IMR-90 (cell line): Measurements from ENCODE around the gene SPIC. TPM values are rescaled to one million over a fixed set of nuclear protein-coding genes. Genes with fewer than 3 reads are reported as not detected.

ENCODE experiments used
- ATAC-seq: fragments of 200-7000 bp; cut with Tn5 transposase; 2 replicates; pipeline ENCODE4 v1.9.1; 2020; ENCODE audit warnings: low read depth, mild to moderate bottlenecking, moderate library complexity
- BruUV-seq: library from RNA; stranded (reverse); fragments of 400-500 nt; replicated peaks from 2 replicates; lab custom pipeline; 2021; lab: Mats Ljungman, UMichigan
- CTCF ChIA-PET: fragments of 300-600 bp; formaldehyde crosslinking; extraction: SDS; loops from one replicate; lab custom pipeline; 2021; ENCODE audit warnings: antibody characterized with exemption; lab: Yijun Ruan, JAX
- POLR2A ChIA-PET: fragments of 300-600 bp; sonication (Branson Sonifier 250); formaldehyde crosslinking; loops from one replicate; lab custom pipeline; 2022; ENCODE audit warnings: antibody characterized with exemption; ENCODE audit not compliant: unreplicated experiment; lab: Charles Lee
- DNase-seq: peaks from one replicate; pipeline ENCODE4 v3.0.0; 2013
- H2AFZ ChIP-seq: replicated peaks from 2 replicates; pipeline ENCODE3; 2013; ENCODE audit warnings: low read length, mild to moderate bottlenecking; ENCODE audit not compliant: poor library complexity
- H2AK5ac ChIP-seq: 2 replicates; pipeline ENCODE4 v1.6.1; 2013; ENCODE audit warnings: low read depth, low read length, inconsistent platforms
- H2AK9ac ChIP-seq: replicated peaks from 2 replicates; pipeline ENCODE3; 2013; ENCODE audit warnings: mild to moderate bottlenecking, low read depth, low read length, moderate library complexity; ENCODE audit not compliant: poor library complexity
- H2BK120ac ChIP-seq: 2 replicates; pipeline ENCODE4 v1.6.1; 2013; ENCODE audit warnings: low read depth, low read length, inconsistent platforms
- H2BK15ac ChIP-seq: 3 replicates; pipeline ENCODE4 v1.6.1; 2013; ENCODE audit warnings: low read depth, low read length, inconsistent platforms
- H2BK20ac ChIP-seq: 2 replicates; pipeline ENCODE4 v1.6.1; 2013; ENCODE audit warnings: low read depth, mild to moderate bottlenecking, inconsistent platforms, low read length, moderate library complexity
- H2BK5ac ChIP-seq: 2 replicates; pipeline ENCODE4 v1.6.1; 2013; ENCODE audit warnings: mild to moderate bottlenecking, low read depth, low read length, inconsistent platforms; ENCODE audit not compliant: poor library complexity, severe bottlenecking
- H3K14ac ChIP-seq: replicated peaks from 2 replicates; pipeline ENCODE4 v1.6.1; 2013; ENCODE audit warnings: low read depth, low read length, inconsistent platforms
- H3K18ac ChIP-seq: 2 replicates; pipeline ENCODE4 v1.6.1; 2013; ENCODE audit warnings: low read depth, low read length, control low read depth
- H3K23ac ChIP-seq: 2 replicates; pipeline ENCODE4 v1.6.1; 2013; ENCODE audit warnings: low read depth, low read length, inconsistent platforms
- H3K27ac ChIP-seq: 2 replicates; pipeline ENCODE4 v1.5.1; 2013; ENCODE audit warnings: mild to moderate bottlenecking, control low read depth, low read length; ENCODE audit not compliant: insufficient read depth
- H3K27me3 ChIP-seq: 2 replicates; pipeline ENCODE4 v1.6.1; 2013; ENCODE audit warnings: low read length; ENCODE audit not compliant: control insufficient read depth, insufficient read depth
- H3K36me3 ChIP-seq: 2 replicates; pipeline ENCODE4 v1.6.1; 2013; ENCODE audit warnings: low read length, mixed read lengths; ENCODE audit not compliant: control insufficient read depth, insufficient read depth
- H3K4ac ChIP-seq: 2 replicates; pipeline ENCODE4 v1.6.1; 2013; ENCODE audit warnings: low read depth, low read length, inconsistent platforms
- H3K4me1 ChIP-seq: 2 replicates; pipeline ENCODE4 v1.6.1; 2013; ENCODE audit warnings: low read length, mixed read lengths; ENCODE audit not compliant: control insufficient read depth, insufficient read depth
- H3K4me2 ChIP-seq: 2 replicates; pipeline ENCODE4 v1.6.1; 2013; ENCODE audit warnings: low read depth, mild to moderate bottlenecking, control low read depth, low read length, moderate library complexity
- H3K4me3 ChIP-seq: 2 replicates; pipeline ENCODE4 v1.5.1; 2013; ENCODE audit warnings: low read depth, mild to moderate bottlenecking, control low read depth, low read length, moderate library complexity; ENCODE audit not compliant: insufficient read depth
- H3K56ac ChIP-seq: 2 replicates; pipeline ENCODE4 v1.6.1; 2013; ENCODE audit warnings: low read length, inconsistent platforms; ENCODE audit not compliant: insufficient read depth; ENCODE audit errors: extremely low read depth
- H3K79me1 ChIP-seq, 2 experiments: 2 replicates each; pipeline ENCODE4 v1.6.1; 2013; ENCODE audit warnings: low read length in 2 of 2, inconsistent platforms in 1 of 2, low read depth in 1 of 2
- H3K9ac ChIP-seq: 2 replicates; pipeline ENCODE4 v1.6.1; 2013; ENCODE audit warnings: low read depth, low read length, control low read depth
- H3K9me1 ChIP-seq: 2 replicates; pipeline ENCODE4 v1.6.1; 2013; ENCODE audit warnings: low read length, inconsistent platforms; ENCODE audit not compliant: insufficient read depth
- H3K9me3 ChIP-seq: 2 replicates; pipeline ENCODE4 v1.6.1; 2013; ENCODE audit warnings: low read length; ENCODE audit not compliant: control insufficient read depth, insufficient read depth
- H4K20me1 ChIP-seq: 2 replicates; pipeline ENCODE4 v1.6.1; 2013; ENCODE audit warnings: low read length, inconsistent platforms; ENCODE audit not compliant: insufficient read depth
- H4K5ac ChIP-seq: 2 replicates; pipeline ENCODE4 v1.6.1; 2013; ENCODE audit warnings: mild to moderate bottlenecking, low read depth, low read length, control low read depth
- H4K8ac ChIP-seq, 2 experiments: 2 replicates each; pipeline ENCODE4 v1.6.1; 2013; ENCODE audit warnings: low read depth in 2 of 2, low read length in 2 of 2, control low read depth in 1 of 2, inconsistent platforms in 1 of 2
- H4K91ac ChIP-seq: 2 replicates; pipeline ENCODE4 v1.6.1; 2013; ENCODE audit warnings: low read depth, low read length, inconsistent platforms; ENCODE audit not compliant: insufficient read depth
- BHLHE40 ChIP-seq: fragments of 150-350 bp; IDR thresholded peaks from 2 replicates; pipeline ENCODE4 v1.6.1; 2016; ENCODE audit warnings: mild to moderate bottlenecking, low read depth, low read length
- CEBPB ChIP-seq: IDR thresholded peaks from 2 replicates; pipeline ENCODE4 v1.6.1; 2012; ENCODE audit warnings: low read depth, low read length, improper control_type of control experiment
- CHD1 ChIP-seq: IDR thresholded peaks from 2 replicates; pipeline ENCODE4 v1.6.1; 2012; ENCODE audit warnings: low read depth, low read length, improper control_type of control experiment
- CTCF ChIP-seq: conservative IDR thresholded peaks from 2 replicates; pipeline ENCODE4 v1.5.1; 2012; ENCODE audit warnings: mild to moderate bottlenecking, low read depth, low read length, improper control_type of control experiment
- ELK1 ChIP-seq: fragments of 150-350 bp; IDR thresholded peaks from 2 replicates; pipeline ENCODE4 v1.6.1; 2016; ENCODE audit warnings: low read depth, mild to moderate bottlenecking, low read length, moderate library complexity, borderline replicate concordance
- FOS ChIP-seq: fragments of 150-350 bp; IDR thresholded peaks from 2 replicates; pipeline ENCODE4 v1.6.1; 2016; ENCODE audit warnings: low read depth, low read length
- MAFK ChIP-seq: IDR thresholded peaks from 2 replicates; pipeline ENCODE4 v1.6.1; 2012; ENCODE audit warnings: low read depth, low read length, improper control_type of control experiment
- MAZ ChIP-seq: IDR thresholded peaks from 2 replicates; pipeline ENCODE4 v1.6.1; 2012; ENCODE audit warnings: low read depth, mild to moderate bottlenecking, low read length, improper control_type of control experiment, moderate library complexity, borderline replicate concordance
- MXI1 ChIP-seq: IDR thresholded peaks from 2 replicates; pipeline ENCODE4 v1.6.1; 2012; ENCODE audit warnings: low read depth, mild to moderate bottlenecking, low read length, moderate library complexity, borderline replicate concordance
- NFE2L2 ChIP-seq: fragments of 150-350 bp; IDR thresholded peaks from 2 replicates; pipeline ENCODE4 v1.6.1; 2016; ENCODE audit warnings: low read depth, mild to moderate bottlenecking, low read length
- POLR2A ChIP-seq: IDR thresholded peaks from 2 replicates; pipeline ENCODE4 v1.6.1; 2012; ENCODE audit warnings: mild to moderate bottlenecking, low read depth, low read length
- RAD21 ChIP-seq: IDR thresholded peaks from 2 replicates; pipeline ENCODE4 v1.6.1; 2012; ENCODE audit warnings: low read length, improper control_type of control experiment
- RCOR1 ChIP-seq: IDR thresholded peaks from 2 replicates; pipeline ENCODE4 v1.6.1; 2012; ENCODE audit warnings: mild to moderate bottlenecking, low read length, improper control_type of control experiment; ENCODE audit not compliant: insufficient replicate concordance
- RFX5 ChIP-seq: IDR thresholded peaks from 2 replicates; pipeline ENCODE4 v1.8.0; 2012; ENCODE audit warnings: low read depth, mild to moderate bottlenecking, low read length, moderate library complexity
- SMC3 ChIP-seq: fragments of 150-350 bp; IDR thresholded peaks from 2 replicates; pipeline ENCODE4 v1.6.1; 2016; ENCODE audit warnings: low read depth, mild to moderate bottlenecking, antibody characterized with exemption, low read length, moderate library complexity
- USF2 ChIP-seq: fragments of 150-350 bp; IDR thresholded peaks from 2 replicates; pipeline ENCODE4 v1.6.1; 2017; ENCODE audit warnings: mild to moderate bottlenecking, antibody characterized with exemption, low read length, low read depth
- WGBS, 2 experiments: methylation state at CpG; one replicate each; pipeline versions ENCODE4 v1.1.5 to v1.1.7; 2013; ENCODE audit warnings: missing lambda C conversion rate in 2 of 2; ENCODE audit not compliant: insufficient read length in 1 of 2; ENCODE audit errors: extremely low coverage in 2 of 2; 5-methylcytosine and 5-hydroxymethylcytosine counted together
- dilution Hi-C: fragments of 300-500 bp; cut with HindIII; formaldehyde crosslinking; loops from one replicate; pipeline ENCODE4 v1.14.3; 2018; ENCODE audit warnings: low sequenced_read_pairs; ENCODE audit not compliant: unreplicated experiment
- in situ Hi-C: fragments of 300-500 bp; cut with MboI; formaldehyde crosslinking; loops from 3 replicates; pipeline ENCODE4 v1.14.3; 2019; ENCODE audit warnings: low sequenced_read_pairs, inconsistent platforms, mixed read lengths
- intact Hi-C: fragments of 100-400 bp; cut with micrococcal nuclease; formaldehyde crosslinking; loops from 2 replicates; pipeline ENCODE4 v1.10.0; 2022
- polyA plus RNA-seq, 3 experiments: library from polyadenylated mRNA; depleted of rRNA; stranded (reverse); fragments of >200 nt; gene quantifications; 2 replicates each; pipeline ENCODE4 v1.2.3, GENCODE V29; 2012; ENCODE audit warnings: low replicate concordance in 1 of 3
- total RNA-seq: library from RNA; depleted of rRNA; stranded (reverse); fragments of >200 nt; gene quantifications from 2 replicates; pipeline ENCODE4 v1.2.3, GENCODE V29; 2012

SPIC gene
- total and polyA plus RNA-seq, 2 of the 4 experiments (the other 2 are of a cell fraction), result not detected

GRCh38 chr12:101439236-101439635 is 35.9 kb upstream of the SPIC start:
- POLR2A ChIA-PET, result no interaction called here
- dilution Hi-C loops, result no loop called here
- intact Hi-C loops, result no loop called here

More at GRCh38 chr12:101439236-101439635, 35.9 kb upstream of the SPIC start:
- in situ Hi-C loops, result no loop called here
- H3K23ac ChIP-seq, result no peak overlapping the region
- no TSS peak for BruUV-seq
- CTCF ChIA-PET, result interaction anchor here (0.8 kb wide), 1 partner anchor 12 kb away, joined by 4 read pairs; no protein-coding TSS in a partner anchor
- no peaks in the 10 kb centered on the region for H3K36me3 ChIP-seq
- H3K27me3 ChIP-seq, result no peaks in the 10 kb centered on the region
- no peak for ATAC-seq
- no peak overlapping the region for H2AK5ac ChIP-seq
- H2BK20ac ChIP-seq, result no peak overlapping the region
- H3K4me2 ChIP-seq, result no peak overlapping the region
- H3K56ac ChIP-seq, result no peak overlapping the region
- H4K5ac ChIP-seq, result no peak overlapping the region
- no peak overlapping the region for H3K9ac ChIP-seq
- TF ChIP-seq FOS (no peak), MXI1 (no peak), MAZ (no peak), RCOR1 (no peak), MAFK (no peak), CHD1 (no peak), RFX5 (no peak), CTCF (no peak), CEBPB (no peak), ELK1 (no peak), NFE2L2 (no peak), USF2 (no peak), RAD21 (no peak), POLR2A (no peak), BHLHE40 (no peak), SMC3 (no peak)
- no CpG with 5 or more reads among the region's 5 CpGs for WGBS, 2 experiments
- H2AK9ac ChIP-seq, result no peak overlapping the region
- no peaks in the 10 kb centered on the region for H4K20me1 ChIP-seq
- no peaks in the 10 kb centered on the region for H3K9me3 ChIP-seq
- no peak overlapping the region for H2BK5ac ChIP-seq
- no peak overlapping the region for H3K14ac ChIP-seq
- H2BK15ac ChIP-seq, result no peak overlapping the region
- no peak overlapping the region for H3K18ac ChIP-seq
- no peaks in the 10 kb centered on the region for H3K4me1 ChIP-seq
- H3K27ac ChIP-seq, result no peak overlapping the region
- no peak overlapping the region for H2BK120ac ChIP-seq
- H4K8ac ChIP-seq, result no peak overlapping the region
- H3K79me1 ChIP-seq, result no peaks in the 10 kb centered on the region
- H3K4ac ChIP-seq, result no peak overlapping the region
- H4K91ac ChIP-seq, result no peak overlapping the region
- no peak overlapping the region for H3K4me3 ChIP-seq
- H3K9me1 ChIP-seq, result no peaks in the 10 kb centered on the region
- H2AFZ ChIP-seq, result no peak overlapping the region
- DNase-seq, result no peak
